Testis (tissue), 3 donors: ENCODE results near the gene ARFGAP1. TPM values are rescaled to one million over a fixed set of nuclear protein-coding genes. Genes with fewer than 3 reads are reported as not detected.

Experiments used
- DNase-seq: peaks from one replicate; pipeline ENCODE4 v3.0.0-alpha.2; 2019
- H3K27ac ChIP-seq, 2 donors: fragments of 200-600 bp; sonication (generic); one replicate each; pipeline ENCODE4 v1.5.1; 2019
- H3K27me3 ChIP-seq: fragments of 200-600 bp; sonication (generic); one replicate; pipeline ENCODE4 v1.5.1; 2019
- H3K36me3 ChIP-seq: fragments of 200-600 bp; sonication (generic); one replicate; pipeline ENCODE4 v1.5.1; 2017; ENCODE audit warnings: low read depth; ENCODE audit errors: missing control alignments
- H3K4me1 ChIP-seq: fragments of 200-600 bp; sonication (generic); one replicate; pipeline ENCODE4 v1.5.1; 2019
- H3K4me3 ChIP-seq, 2 donors: fragments of 200-600 bp; sonication (generic); one replicate each; pipeline ENCODE4 v1.5.1; 2017 to 2019
- H3K9me3 ChIP-seq: fragments of 200-600 bp; sonication (generic); one replicate; pipeline ENCODE4 v1.5.1; 2017
- POLR2A ChIP-seq: fragments of 450-650 bp; IDR thresholded peaks from one replicate; pipeline ENCODE4 v1.6.1; 2017; ENCODE audit warnings: antibody characterized with exemption, mild to moderate bottlenecking, moderate library complexity
- WGBS, 2 donors: methylation state at CpG; one replicate each; pipeline ENCODE4 v1.1.5; 2018; 5-methylcytosine and 5-hydroxymethylcytosine counted together
- intact Hi-C: fragments of 100-400 bp; cut with DNase I; formaldehyde crosslinking; loops from one replicate; pipeline ENCODE4 v1.15.1; 2023; ENCODE audit warnings: low total_unique reads
- polyA plus RNA-seq: library from polyadenylated mRNA; stranded (reverse); fragments of 350-450 nt; fragmentation: Illumina TruSeq; extraction: RNeasy Lipid Tissue Mini Kit (QIAGEN cat#74804); gene quantifications from one replicate; pipeline ENCODE4 v1.2.3, GENCODE V29; 2014; ENCODE audit warnings: low read depth, low replicate concordance; ENCODE audit not compliant: insufficient read depth
- total RNA-seq, 2 donors: library from RNA; depleted of rRNA; stranded (reverse); fragments of >200 nt; gene quantifications; one replicate each; pipeline ENCODE4 v1.2.3, GENCODE V29; 2016
- TF ChIP-seq, protein P1 (sequence below), 3 experiments: fragments of 450-650 bp in 2 of 3; fragments of 200-600 bp in 1 of 3; sonication (generic) in 1 of 3; IDR thresholded peaks; one replicate each; pipeline ENCODE4 v1.5.1; 2016 to 2019; ENCODE audit warnings: antibody characterized with exemption in 3 of 3, mild to moderate bottlenecking in 2 of 3, moderate library complexity in 1 of 3

Gene ARFGAP1
- total and polyA plus RNA-seq, 3 donors from 2014 or later, result 97.0 to 126 (median 110) TPM

DNA sequence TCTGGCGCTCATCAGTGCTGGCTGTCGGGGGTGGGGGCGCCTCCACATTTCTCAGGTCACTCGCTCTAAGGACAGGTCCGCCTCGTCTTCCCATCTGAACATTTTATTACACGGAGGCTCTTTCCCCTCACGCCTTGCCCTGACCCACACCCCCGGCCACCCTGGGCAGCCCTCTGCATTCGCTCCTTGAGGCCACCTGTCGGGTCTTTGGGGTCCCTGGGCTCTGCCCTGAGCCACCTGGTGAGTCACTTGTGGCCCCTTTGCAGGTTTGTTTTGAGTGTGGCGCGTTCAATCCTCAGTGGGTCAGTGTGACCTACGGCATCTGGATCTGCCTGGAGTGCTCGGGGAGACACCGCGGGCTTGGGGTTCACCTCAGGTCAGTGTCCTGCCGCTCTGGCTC lies 3.2 kb downstream of the ARFGAP1 start:
- no peaks in the 10 kb centered on the region for H3K36me3 ChIP-seq
- 91 to 93% methylated on average over 13 to 18 of the region's 18 CpGs for WGBS, 2 donors
- intact Hi-C loops, result no loop called here

DNA sequence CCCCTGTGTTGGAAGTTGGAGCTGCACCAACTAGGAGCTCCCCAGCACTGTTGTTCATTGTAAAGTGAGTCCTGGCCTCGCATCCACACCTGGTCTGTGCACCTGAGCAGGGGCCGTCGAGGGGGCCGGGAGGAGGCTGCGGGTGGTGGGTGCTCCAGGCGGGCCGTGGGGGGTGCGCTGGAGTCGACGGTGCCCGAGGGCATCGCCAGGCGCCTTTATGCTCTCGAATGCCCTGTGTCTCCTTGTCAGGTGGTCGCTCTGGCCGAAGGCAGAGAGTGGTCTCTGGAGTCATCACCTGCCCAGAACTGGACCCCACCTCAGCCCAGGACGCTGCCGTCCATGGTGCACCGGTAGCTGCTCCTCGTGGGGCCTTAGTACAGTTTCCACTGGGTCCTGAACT lies 4.3 kb downstream of the ARFGAP1 start:
- Histone ChIP-seq H3K4me1 (peaks cover 17% of the 10 kb centered on the region), H3K27ac (no peak overlapping the region), H3K9me3 (no peaks in the 10 kb centered on the region), H3K36me3 (no peaks in the 10 kb centered on the region), H3K27me3 (no peaks in the 10 kb centered on the region), H3K4me3 (no peak overlapping the region)
- TF ChIP-seq, protein P1, sequence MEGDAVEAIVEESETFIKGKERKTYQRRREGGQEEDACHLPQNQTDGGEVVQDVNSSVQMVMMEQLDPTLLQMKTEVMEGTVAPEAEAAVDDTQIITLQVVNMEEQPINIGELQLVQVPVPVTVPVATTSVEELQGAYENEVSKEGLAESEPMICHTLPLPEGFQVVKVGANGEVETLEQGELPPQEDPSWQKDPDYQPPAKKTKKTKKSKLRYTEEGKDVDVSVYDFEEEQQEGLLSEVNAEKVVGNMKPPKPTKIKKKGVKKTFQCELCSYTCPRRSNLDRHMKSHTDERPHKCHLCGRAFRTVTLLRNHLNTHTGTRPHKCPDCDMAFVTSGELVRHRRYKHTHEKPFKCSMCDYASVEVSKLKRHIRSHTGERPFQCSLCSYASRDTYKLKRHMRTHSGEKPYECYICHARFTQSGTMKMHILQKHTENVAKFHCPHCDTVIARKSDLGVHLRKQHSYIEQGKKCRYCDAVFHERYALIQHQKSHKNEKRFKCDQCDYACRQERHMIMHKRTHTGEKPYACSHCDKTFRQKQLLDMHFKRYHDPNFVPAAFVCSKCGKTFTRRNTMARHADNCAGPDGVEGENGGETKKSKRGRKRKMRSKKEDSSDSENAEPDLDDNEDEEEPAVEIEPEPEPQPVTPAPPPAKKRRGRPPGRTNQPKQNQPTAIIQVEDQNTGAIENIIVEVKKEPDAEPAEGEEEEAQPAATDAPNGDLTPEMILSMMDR (IDR thresholded peaks at IDR 0.05), result no peak
- no peak for TF ChIP-seq POLR2A
- intact Hi-C loops, result no loop called here
- 93 to 95% methylated on average over 10 to 20 of the region's 20 CpGs for WGBS, 2 donors
- no peak for DNase-seq

More for the DNA sequence above, 3.2 kb downstream of the ARFGAP1 start:
- TF ChIP-seq, protein P1 (IDR thresholded peaks at IDR 0.05), result no peak
- no peak for TF ChIP-seq POLR2A
- Histone ChIP-seq H3K27me3 (no peaks in the 10 kb centered on the region), H3K9me3 (no peaks in the 10 kb centered on the region), H3K27ac (no peak overlapping the region), H3K4me3 (no peak overlapping the region), H3K4me1 (peaks cover 17% of the 10 kb centered on the region)
- no peak for DNase-seq

DNA sequence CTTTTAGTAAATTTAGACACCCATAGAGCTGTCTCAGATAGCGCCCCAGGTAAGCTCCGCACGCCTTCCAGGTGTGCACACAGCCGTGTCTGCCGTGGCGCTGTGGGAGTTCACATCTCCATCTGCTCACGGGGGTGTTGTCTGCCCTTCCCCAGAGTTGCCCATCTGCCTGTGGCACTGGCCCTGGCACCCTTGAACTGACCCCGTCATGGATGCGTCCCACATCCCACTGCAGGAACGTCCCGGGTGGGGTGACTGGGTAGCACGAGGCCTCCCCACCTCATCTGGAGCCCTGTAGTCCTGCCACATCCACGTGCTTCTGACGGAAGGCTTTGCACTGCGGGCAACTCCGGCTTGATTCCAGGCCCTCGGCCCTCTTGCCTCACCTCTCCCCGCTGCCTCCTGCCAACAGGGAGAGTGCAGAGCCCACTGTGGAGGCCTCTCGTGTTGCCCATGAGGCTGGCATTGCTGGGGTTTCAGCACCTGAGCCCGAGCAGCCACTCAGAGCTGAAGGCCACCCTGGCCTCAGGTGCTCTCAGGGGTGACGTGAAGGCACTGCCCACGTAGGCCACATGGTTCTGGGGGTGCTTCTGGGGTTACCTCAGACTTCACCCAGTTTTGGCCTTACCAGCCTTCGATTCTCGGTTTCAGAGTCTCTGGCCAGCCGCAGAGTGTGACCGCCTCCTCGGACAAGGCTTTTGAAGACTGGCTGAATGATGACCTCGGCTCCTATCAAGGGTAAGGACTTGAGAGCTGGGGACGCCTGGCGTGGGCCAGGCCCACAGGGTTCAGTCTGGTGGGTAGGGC lies 5.1 kb downstream of the ARFGAP1 start:
- 94% methylated on average over 14 to 30 of the region's 30 CpGs for WGBS, 2 donors
- intact Hi-C loops, result no loop called here
- Histone ChIP-seq H3K4me1 (peaks cover 17% of the 10 kb centered on the region), H3K27ac (no peak overlapping the region), H3K27me3 (no peaks in the 10 kb centered on the region), H3K36me3 (no peaks in the 10 kb centered on the region), H3K4me3 (no peak overlapping the region), H3K9me3 (no peaks in the 10 kb centered on the region)
- TF ChIP-seq, protein P1 (IDR thresholded peaks at IDR 0.05), result no peak
- TF ChIP-seq POLR2A, result no peak
- DNase-seq, result no peak

DNA sequence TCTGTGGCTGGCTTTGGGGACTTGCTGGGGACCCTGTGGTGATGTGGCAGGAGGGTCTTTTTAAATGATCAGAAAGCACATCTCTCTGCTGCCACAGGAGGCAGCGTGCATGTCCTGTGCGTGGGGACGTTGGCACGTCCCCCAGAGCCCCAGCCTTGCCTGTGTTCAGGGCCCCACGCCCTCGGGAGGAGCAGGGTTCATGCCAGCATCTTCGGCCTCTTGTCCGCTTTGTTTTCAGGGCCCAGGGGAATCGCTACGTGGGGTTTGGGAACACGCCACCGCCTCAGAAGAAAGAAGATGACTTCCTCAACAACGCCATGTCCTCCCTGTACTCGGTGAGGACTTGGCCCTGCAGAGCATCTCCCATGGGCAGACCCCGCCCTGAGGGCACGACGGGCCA lies 6.0 kb downstream of the ARFGAP1 start:
- WGBS, 2 donors, result 85 to 88% methylated on average over 17 of the region's 17 CpGs
- no peak for DNase-seq
- no peak overlapping the region for H3K4me3 ChIP-seq
- no peak for TF ChIP-seq POLR2A
- TF ChIP-seq, protein P1 (IDR thresholded peaks at IDR 0.05), result no peak
- no peak overlapping the region for H3K27ac ChIP-seq
- intact Hi-C loops, result no loop called here
- H3K9me3 ChIP-seq, result no peaks in the 10 kb centered on the region
- H3K4me1 ChIP-seq, result peaks cover 13% of the 10 kb centered on the region
- no peaks in the 10 kb centered on the region for H3K27me3 ChIP-seq
- no peaks in the 10 kb centered on the region for H3K36me3 ChIP-seq

DNA sequence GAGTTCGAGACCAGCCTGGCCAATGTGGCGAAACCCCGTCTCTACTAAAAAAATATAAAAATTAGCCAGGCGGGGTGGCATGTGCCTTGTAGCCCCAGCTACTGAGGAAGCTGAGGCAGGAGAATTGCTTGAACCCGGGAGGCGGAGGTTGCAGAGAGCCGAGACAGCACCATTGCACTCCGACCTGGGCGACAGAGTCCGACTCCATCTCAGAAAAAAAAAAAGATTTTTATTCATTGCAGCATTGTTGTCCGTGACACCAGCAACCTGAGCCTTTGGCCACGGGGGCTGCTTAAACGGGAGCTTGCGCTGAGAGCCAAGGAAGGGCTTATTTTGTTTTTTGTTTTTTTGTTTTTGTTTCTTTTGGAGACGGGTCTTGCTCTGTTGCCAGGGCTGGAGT lies 7.3 kb downstream of the ARFGAP1 start:
- Histone ChIP-seq H3K27me3 (no peaks in the 10 kb centered on the region), H3K27ac (no peak overlapping the region), H3K36me3 (no peaks in the 10 kb centered on the region), H3K4me3 (no peak overlapping the region), H3K9me3 (no peaks in the 10 kb centered on the region), H3K4me1 (peaks cover under 1% of the 10 kb centered on the region)
- intact Hi-C loops, result no loop called here
- 84 to 88% methylated on average over 15 of the region's 15 CpGs for WGBS, 2 donors
- TF ChIP-seq, protein P1 (IDR thresholded peaks at IDR 0.05), result no peak
- no peak for TF ChIP-seq POLR2A
- DNase-seq, result no peak
